ENCODE results near the gene CD2AP. TPM values are rescaled to one million over a fixed set of nuclear protein-coding genes. Genes with fewer than 3 reads are reported as not detected.

Gene CD2AP
- 24.0 and 28.7 TPM in 2 replicates for total RNA-seq

DNA sequence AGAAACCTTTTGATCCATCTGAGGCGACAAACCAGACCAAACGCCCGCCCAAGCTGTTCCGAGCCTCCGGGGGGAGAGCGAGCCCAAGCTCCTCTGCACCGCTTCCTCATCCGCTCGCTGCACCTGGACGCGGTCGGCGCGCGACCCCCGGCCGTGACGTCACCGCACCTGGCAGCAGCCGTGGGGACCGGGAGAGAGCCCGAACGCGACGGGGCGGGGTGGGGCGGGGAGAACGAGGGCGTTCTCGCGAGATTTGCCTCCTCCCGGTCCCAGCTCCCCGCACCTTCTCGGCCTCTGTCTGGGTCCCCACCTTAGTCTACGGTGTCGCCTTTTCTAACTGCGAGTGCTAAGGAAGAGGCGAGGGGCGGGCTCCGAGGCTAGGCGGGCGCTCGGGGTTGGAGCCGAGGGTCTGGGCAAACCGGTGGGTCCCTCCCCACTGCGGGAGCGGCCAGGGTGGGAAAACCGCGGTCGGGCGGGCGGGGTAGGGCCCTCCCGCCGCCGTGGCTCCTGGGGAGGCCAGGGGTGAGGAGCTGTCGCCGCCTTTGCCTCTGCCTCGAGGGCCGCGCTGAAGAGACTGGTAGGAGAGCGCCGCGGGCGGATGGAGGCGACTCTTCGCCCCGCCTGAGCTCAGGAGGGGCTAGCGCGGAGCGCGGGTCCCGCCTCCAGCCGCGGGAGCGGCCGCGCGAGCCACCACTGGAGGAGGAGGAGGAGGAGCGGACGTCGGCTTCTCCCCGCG is at the start of gene CD2AP:
CD2AP (plus strand) TSS at position 293 of the 736 bp plus-strand sequence. CDS start 456 bp downstream, outside the sequence.

Small RNA genes within 50 kb of the gene (small RNA-seq; reads per million reads assigned to genes)
- not detected for gene RF00019

Other genes with a start within 250 kb of the CD2AP start
- 80.1 and 98.2 TPM in 2 replicates for gene TNFRSF21, start 167.9 kb upstream of the CD2AP start, total RNA-seq
- not detected in 2 replicates for gene ADGRF4, start 220.8 kb downstream of the CD2AP start, total RNA-seq

Data from hair follicle dermal papilla cell (primary cell).